Naive thymus-derived CD8-positive, alpha-beta T cell (primary cell): ENCODE data around the gene NTRK1. TPM values are rescaled to one million over a fixed set of nuclear protein-coding genes. Genes with fewer than 3 reads are reported as not detected.

Experiments used
- ATAC-seq, 2 donors: fragments of 150-1000 bp; cut with Tn5 transposase in 1 of 2; sonication (Bioruptor Pico), chemical (Tn5 transposase) in 1 of 2; 1 replicate in 1 of 2; 2 replicates in 1 of 2; pipeline ENCODE4 v1.10.0; 2021; ENCODE audit warnings: mild to moderate bottlenecking in 2 of 2, moderate library complexity in 2 of 2
- POLR2A ChIA-PET: fragments of 350-600 bp; sonication (Branson Sonifier 250); formaldehyde crosslinking; loops from one replicate; lab custom pipeline; 2021; ENCODE audit warnings: antibody characterized with exemption; lab: Charles Lee
- DNase-seq, 10 donors: peaks; one replicate each; pipeline versions ENCODE4 v3.0.0 to v3.0.0-alpha.2; 2020 to 2022
- H3K27ac Mint-ChIP-seq, 10 donors: one replicate each; pipeline ENCODE4 v1.8.0; 2020 to 2022; ENCODE audit warnings: mild to moderate bottlenecking in 10 of 10, mixed read lengths in 10 of 10, moderate library complexity in 4 of 10, inconsistent platforms in 1 of 10
- H3K27me3 Mint-ChIP-seq, 5 donors: one replicate each; pipeline ENCODE4 v1.8.0; 2021 to 2022; ENCODE audit warnings: mixed read lengths in 5 of 5
- H3K36me3 Mint-ChIP-seq, 3 donors: one replicate each; pipeline ENCODE4 v1.8.0; 2020 to 2022; ENCODE audit warnings: mixed read lengths in 3 of 3, mild to moderate bottlenecking in 2 of 3, inconsistent platforms in 1 of 3
- H3K4me1 Mint-ChIP-seq, 4 donors: one replicate each; pipeline ENCODE4 v1.8.0; 2021 to 2022; ENCODE audit warnings: mixed read lengths in 4 of 4
- H3K4me3 Mint-ChIP-seq, 10 donors: one replicate each; pipeline ENCODE4 v1.8.0; 2020 to 2022; ENCODE audit warnings: mild to moderate bottlenecking in 10 of 10, mixed read lengths in 10 of 10, moderate library complexity in 6 of 10, inconsistent platforms in 1 of 10
- H3K9me3 Mint-ChIP-seq, 9 donors: one replicate each; pipeline ENCODE4 v1.8.0; 2020 to 2022; ENCODE audit warnings: mixed read lengths in 9 of 9, mild to moderate bottlenecking in 3 of 9, inconsistent platforms in 1 of 9, moderate library complexity in 1 of 9
- polyA plus RNA-seq, 3 donors: library from polyadenylated mRNA; unstranded; fragments of 300-500 nt; fragmentation: Illumina TruSeq; gene quantifications; one replicate each; pipeline ENCODE4 v1.2.3, GENCODE V29; 2021
- total RNA-seq, 8 experiments: library from RNA in 2 of 8; stranded (reverse) in 2 of 8; gene quantifications; one replicate each; pipeline ENCODE4 v1.2.3 and lab custom pipeline; 2021 to 2026

NTRK1 gene
- total and polyA plus RNA-seq, 5 experiments from 2014 or later, result 0.14 to 0.25 TPM; not detected in 3

GRCh38 chr1:156904187-156904959 lies 43.7 kb downstream of the NTRK1 start:
- no peak for DNase-seq
- POLR2A ChIA-PET, result no interaction called here
- Mint-ChIP-seq H3K4me1 (peaks cover 0 to 2% (median 0%) of the 10 kb centered on the region in 4 donors), H3K27ac (peak overlapping the region in 2 of 10 donors; percentile 57 to 72), H3K9me3 (peaks cover 0 to 2% (median 0%) of the 10 kb centered on the region in 9 donors), H3K36me3 (no peaks in the 10 kb centered on the region), H3K27me3 (peaks cover 2 to 17% (median 8%) of the 10 kb centered on the region in 5 donors), H3K4me3 (no peak overlapping the region)
- no peak for ATAC-seq

- H3K27me3 Mint-ChIP-seq, result peaks cover 1 to 17% (median 8%) of the 10 kb centered on the region in 5 donors
- H3K4me1 Mint-ChIP-seq, result peaks cover 0 to 2% (median under 1%) of the 10 kb centered on the region in 4 donors
- H3K36me3 Mint-ChIP-seq, result no peaks in the 10 kb centered on the region
- DNase-seq (no peak), ATAC-seq (no peak)
- no peak overlapping the region for H3K27ac Mint-ChIP-seq
- H3K4me3 Mint-ChIP-seq, result no peak overlapping the region
- H3K9me3 Mint-ChIP-seq, result peaks cover 0 to 2% (median 0%) of the 10 kb centered on the region in 9 donors
- POLR2A ChIA-PET, result no interaction called here
Observed at GRCh38 chr1:156905176-156905575, 44.5 kb downstream of the NTRK1 start.

- ATAC-seq, result no peak
- Mint-ChIP-seq H3K27ac (no peak overlapping the region), H3K36me3 (no peaks in the 10 kb centered on the region), H3K27me3 (peaks cover 4 to 17% (median 6%) of the 10 kb centered on the region in 5 donors), H3K4me3 (no peak overlapping the region), H3K4me1 (peaks cover 0 to 5% (median 4%) of the 10 kb centered on the region in 4 donors), H3K9me3 (peaks cover 0 to 2% (median 0%) of the 10 kb centered on the region in 9 donors)
- POLR2A ChIA-PET, result no interaction called here
- DNase-seq, result no peak
Observed at GRCh38 chr1:156905651-156906050, 45.0 kb downstream of the NTRK1 start.

GRCh38 chr1:156906206-156906906 lies 45.7 kb downstream of the NTRK1 start:
- DNase-seq (no peak), ATAC-seq (no peak)
- Mint-ChIP-seq H3K9me3 (peaks cover 0 to 2% (median 0%) of the 10 kb centered on the region in 9 donors), H3K27ac (no peak overlapping the region), H3K36me3 (no peaks in the 10 kb centered on the region), H3K27me3 (peaks cover 5 to 20% (median 13%) of the 10 kb centered on the region in 5 donors), H3K4me3 (no peak overlapping the region), H3K4me1 (peaks cover 0 to 6% (median 4%) of the 10 kb centered on the region in 4 donors)
- POLR2A ChIA-PET, result no interaction called here

GRCh38 chr1:156908541-156908940 lies 47.9 kb downstream of the NTRK1 start:
- POLR2A ChIA-PET, result no interaction called here
- no peak for DNase-seq
- H3K4me1 Mint-ChIP-seq, result peaks cover 0 to 6% (median 4%) of the 10 kb centered on the region in 4 donors
- H3K9me3 Mint-ChIP-seq, result peaks cover 0 to 2% (median 0%) of the 10 kb centered on the region in 9 donors
- H3K27me3 Mint-ChIP-seq, result peaks cover 9 to 18% (median 14%) of the 10 kb centered on the region in 5 donors
- no peak overlapping the region for H3K27ac Mint-ChIP-seq
- no peaks in the 10 kb centered on the region for H3K36me3 Mint-ChIP-seq
- ATAC-seq, result no peak
- no peak overlapping the region for H3K4me3 Mint-ChIP-seq

GRCh38 chr1:156908955-156909354 lies 48.3 kb downstream of the NTRK1 start:
- Mint-ChIP-seq H3K27ac (no peak overlapping the region), H3K4me1 (peaks cover 0 to 6% (median 4%) of the 10 kb centered on the region in 4 donors), H3K4me3 (no peak overlapping the region), H3K36me3 (no peaks in the 10 kb centered on the region), H3K9me3 (peaks cover 0 to 2% (median 0%) of the 10 kb centered on the region in 9 donors), H3K27me3 (peaks cover 9 to 21% (median 17%) of the 10 kb centered on the region in 5 donors)
- ATAC-seq (no peak), DNase-seq (no peak)
- POLR2A ChIA-PET, result no interaction called here

- no peak for ATAC-seq
- peaks cover 13 to 28% (median 22%) of the 10 kb centered on the region in 5 donors for H3K27me3 Mint-ChIP-seq
- H3K27ac Mint-ChIP-seq, result no peak overlapping the region
- DNase-seq, result no peak
- H3K4me1 Mint-ChIP-seq, result peaks cover 0 to 6% (median 4%) of the 10 kb centered on the region in 4 donors
- no peaks in the 10 kb centered on the region for H3K36me3 Mint-ChIP-seq
- H3K4me3 Mint-ChIP-seq, result no peak overlapping the region
- POLR2A ChIA-PET, result no interaction called here
- H3K9me3 Mint-ChIP-seq, result peaks cover 0 to 2% (median 0%) of the 10 kb centered on the region in 9 donors
Observed at GRCh38 chr1:156909671-156910070, 49.0 kb downstream of the NTRK1 start.

GRCh38 chr1:156910309-156910782 lies 49.7 kb downstream of the NTRK1 start:
- peaks cover 15 to 34% (median 29%) of the 10 kb centered on the region in 5 donors for H3K27me3 Mint-ChIP-seq
- H3K4me1 Mint-ChIP-seq, result peaks cover 0 to 6% (median 4%) of the 10 kb centered on the region in 4 donors
- peak overlapping the region in 1 of 10 donors; percentile 83 for H3K27ac Mint-ChIP-seq
- H3K36me3 Mint-ChIP-seq, result no peaks in the 10 kb centered on the region
- POLR2A ChIA-PET, result interaction anchor here (0.6 to 0.8 kb wide), 2 partner anchors 57 to 59 kb away, joined by 3 read pairs; no protein-coding TSS in a partner anchor
- H3K9me3 Mint-ChIP-seq, result peaks cover 0 to 2% (median 0%) of the 10 kb centered on the region in 9 donors
- H3K4me3 Mint-ChIP-seq, result no peak overlapping the region
- ATAC-seq (peak; percentile 52 to 66), DNase-seq (peak; percentile 28 to 76 (median 56))

- H3K9me3 Mint-ChIP-seq, result no peaks in the 10 kb centered on the region
- H3K4me1 Mint-ChIP-seq, result peaks cover 0 to 7% (median 4%) of the 10 kb centered on the region in 4 donors
- H3K27me3 Mint-ChIP-seq, result peaks cover 18 to 48% (median 29%) of the 10 kb centered on the region in 5 donors
- no peaks in the 10 kb centered on the region for H3K36me3 Mint-ChIP-seq
- no peak overlapping the region for H3K27ac Mint-ChIP-seq
- ATAC-seq (no peak), DNase-seq (no peak)
- POLR2A ChIA-PET, result no interaction called here
- H3K4me3 Mint-ChIP-seq, result no peak overlapping the region
Observed at GRCh38 chr1:156911577-156912298, 51.1 kb downstream of the NTRK1 start.

- DNase-seq (no peak), ATAC-seq (no peak)
- Mint-ChIP-seq H3K4me3 (no peak overlapping the region), H3K27ac (no peak overlapping the region), H3K4me1 (peaks cover 0 to 6% (median 4%) of the 10 kb centered on the region in 4 donors), H3K27me3 (peaks cover 21 to 54% (median 28%) of the 10 kb centered on the region in 5 donors), H3K9me3 (no peaks in the 10 kb centered on the region), H3K36me3 (no peaks in the 10 kb centered on the region)
- POLR2A ChIA-PET, result no interaction called here
Observed at GRCh38 chr1:156912310-156912709, 51.6 kb downstream of the NTRK1 start.

- Mint-ChIP-seq H3K4me1 (peaks cover 0 to 6% (median 4%) of the 10 kb centered on the region in 4 donors), H3K36me3 (no peaks in the 10 kb centered on the region), H3K9me3 (peaks cover 0 to 2% (median 0%) of the 10 kb centered on the region in 9 donors), H3K27me3 (peaks cover 23 to 57% (median 29%) of the 10 kb centered on the region in 5 donors), H3K4me3 (no peak overlapping the region), H3K27ac (no peak overlapping the region)
- POLR2A ChIA-PET, result no interaction called here
- no peak for DNase-seq
- no peak for ATAC-seq
Observed at GRCh38 chr1:156912861-156913808, 52.5 kb downstream of the NTRK1 start.
